SHP77 treated with DMSO at 0.1 percent for 48 hours (cell line): ENCODE measurements around the gene SERF2.
"Not testable (repeated sequence)": the region's sequence is repeated elsewhere in the genome, so short reads cannot be mapped to it uniquely, and the experiment has no call there.

Source experiments
- DNase-seq: peaks from one replicate; lab custom pipeline; 2025; lab: John Stamatoyannopoulos, UW

The SERF2 gene

DNA sequence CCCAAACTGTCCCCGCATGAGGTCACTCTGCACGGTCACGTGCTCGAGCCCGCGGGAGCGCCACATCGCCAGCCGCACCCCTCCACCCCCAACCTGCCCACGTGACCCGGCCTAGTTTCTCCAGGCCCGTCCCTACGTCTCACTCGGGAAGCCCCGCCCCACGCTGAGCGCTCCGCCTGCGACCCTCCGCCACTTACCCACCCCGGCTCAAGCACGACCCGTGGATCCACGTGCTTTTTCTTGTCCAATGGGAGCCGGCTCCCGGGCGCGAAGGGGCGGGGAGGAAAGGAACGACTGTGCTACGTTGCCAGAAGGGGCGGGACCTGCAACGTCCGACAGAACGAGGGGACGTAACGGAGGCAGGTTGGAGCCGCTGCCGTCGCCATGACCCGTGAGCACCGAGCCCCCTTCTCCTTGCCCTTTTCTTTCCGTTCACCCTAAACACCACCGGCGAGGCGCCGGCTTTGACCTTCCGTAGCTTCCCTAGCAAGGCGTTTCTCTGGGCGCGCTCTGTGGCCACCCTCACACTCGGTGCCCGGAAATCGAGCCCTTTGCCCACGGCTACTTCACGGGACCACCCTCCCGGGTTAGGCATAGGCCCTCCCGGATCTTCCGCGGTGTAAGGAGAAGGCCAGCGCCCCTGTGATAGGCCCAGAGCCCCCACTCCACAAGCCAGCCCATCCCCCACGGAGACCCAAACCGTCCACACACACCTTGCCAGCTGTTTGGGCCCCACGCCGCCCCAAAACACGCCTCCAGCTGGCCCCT, at the start of gene SERF2:
SERF2 (plus strand) TSS at position 328 of the 768 bp plus-strand sequence; CDS start at position 385, 57 bp downstream.
- peak; percentile 95 for DNase-seq

DNA sequence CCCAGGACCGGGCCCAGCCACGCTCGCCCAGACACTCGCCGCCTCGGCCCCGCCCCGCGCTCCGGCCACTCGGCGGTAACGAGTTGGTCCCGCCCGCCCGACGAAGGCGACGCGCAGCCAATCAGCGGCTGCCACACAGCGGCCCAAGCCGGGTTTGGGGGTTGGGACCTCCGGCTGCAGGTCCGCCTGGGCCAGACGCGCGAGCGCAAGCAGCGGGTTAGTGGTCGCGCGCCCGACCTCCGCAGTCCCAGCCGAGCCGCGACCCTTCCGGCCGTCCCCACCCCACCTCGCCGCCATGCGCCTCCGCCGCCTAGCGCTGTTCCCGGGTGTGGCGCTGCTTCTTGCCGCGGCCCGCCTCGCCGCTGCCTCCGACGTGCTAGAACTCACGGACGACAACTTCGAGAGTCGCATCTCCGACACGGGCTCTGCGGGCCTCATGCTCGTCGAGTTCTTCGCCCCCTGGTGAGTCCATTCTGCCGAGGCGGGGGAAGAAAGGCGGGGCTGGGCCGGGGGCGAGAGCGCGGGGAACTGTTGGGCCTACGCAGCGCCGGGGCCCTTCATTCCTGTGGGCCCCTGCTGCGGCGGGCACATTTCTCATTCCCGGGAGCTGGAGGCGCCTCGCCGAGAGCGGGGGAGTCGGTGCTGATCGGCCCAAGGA, 45.7 kb upstream of the SERF2 start, which contains the start of gene PDIA3:
PDIA3 (plus strand) TSS at position 194 of the 658 bp plus-strand sequence; CDS start at position 296, 102 bp downstream.
- DNase-seq, result peak; percentile 55

- not testable (repeated sequence) for DNase-seq
These were observed 45.2 kb upstream of the SERF2 start for GRCh38 chr15:43746903-43747309.

DNA sequence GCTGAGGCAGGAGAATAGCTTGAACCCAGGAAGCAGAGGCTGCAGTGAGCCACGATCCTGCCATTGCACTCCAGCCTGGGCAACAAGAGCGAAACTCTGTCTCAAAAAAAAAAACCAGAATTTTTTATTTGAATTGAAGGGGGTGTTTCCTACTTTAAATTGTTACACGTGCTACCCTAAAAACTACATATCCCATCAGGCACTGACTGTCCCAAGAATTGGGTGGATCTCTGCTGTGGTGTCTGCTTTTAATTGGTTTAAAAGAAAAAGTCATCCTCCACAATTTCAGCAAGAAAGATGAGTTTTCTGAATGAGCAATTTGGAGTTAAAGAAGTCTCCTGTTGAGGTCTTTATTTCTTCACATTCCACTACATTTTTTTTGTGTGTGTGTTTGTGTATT, 43.7 kb upstream of the SERF2 start:
- no peak for DNase-seq

DNA sequence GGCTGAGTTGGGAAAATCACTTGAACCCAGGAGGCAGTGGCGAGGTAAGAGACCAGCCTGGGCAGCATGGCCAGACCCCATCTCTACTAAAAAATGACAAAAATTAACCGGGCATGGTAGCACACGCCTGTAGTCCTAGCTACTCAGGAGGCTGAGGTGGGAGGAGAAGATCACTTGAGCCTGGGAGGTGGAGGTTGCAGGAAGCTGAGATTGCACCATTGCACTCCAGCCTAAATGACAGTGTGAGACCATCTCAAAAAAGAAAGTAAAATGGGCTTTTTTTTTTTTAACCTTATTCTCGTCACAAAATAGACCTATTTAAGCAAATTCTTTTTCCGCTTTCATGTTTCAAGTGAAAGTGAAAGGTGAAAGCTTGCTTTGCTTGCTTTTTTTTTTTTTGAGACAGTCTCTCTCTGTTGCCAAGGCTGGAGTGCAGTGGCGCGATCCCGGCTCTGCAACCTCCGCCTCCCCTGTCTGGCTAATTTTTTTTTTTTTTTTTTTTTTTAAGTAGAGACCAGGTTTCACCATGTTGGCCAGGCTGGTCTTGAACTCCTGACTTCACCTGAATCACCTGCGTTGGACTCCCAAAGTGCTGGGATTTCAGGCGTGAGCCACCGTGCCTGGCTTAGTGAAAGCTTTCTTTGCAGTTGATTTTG, 42.3 kb upstream of the SERF2 start:
- no peak for DNase-seq

GRCh38 chr15:43751885-43752284, 40.2 kb upstream of the SERF2 start:
- no peak for DNase-seq

DNA sequence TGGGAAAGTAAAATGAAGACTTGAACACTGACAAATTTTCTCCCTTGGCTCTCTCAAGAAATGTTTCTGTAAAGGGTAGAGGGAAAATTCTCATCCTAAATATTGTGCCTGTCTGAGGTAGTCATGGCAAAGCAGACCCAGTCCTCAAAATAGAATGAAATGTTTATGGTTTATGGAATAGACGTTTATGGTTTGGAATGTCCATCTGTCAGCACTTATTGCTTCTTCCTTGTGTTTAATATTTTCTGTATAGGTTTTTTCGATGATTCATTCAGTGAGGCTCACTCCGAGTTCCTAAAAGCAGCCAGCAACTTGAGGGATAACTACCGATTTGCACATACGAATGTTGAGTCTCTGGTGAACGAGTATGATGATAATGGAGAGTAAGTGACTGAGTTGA, 29.3 kb upstream of the SERF2 start:
- DNase-seq, result no peak

DNA sequence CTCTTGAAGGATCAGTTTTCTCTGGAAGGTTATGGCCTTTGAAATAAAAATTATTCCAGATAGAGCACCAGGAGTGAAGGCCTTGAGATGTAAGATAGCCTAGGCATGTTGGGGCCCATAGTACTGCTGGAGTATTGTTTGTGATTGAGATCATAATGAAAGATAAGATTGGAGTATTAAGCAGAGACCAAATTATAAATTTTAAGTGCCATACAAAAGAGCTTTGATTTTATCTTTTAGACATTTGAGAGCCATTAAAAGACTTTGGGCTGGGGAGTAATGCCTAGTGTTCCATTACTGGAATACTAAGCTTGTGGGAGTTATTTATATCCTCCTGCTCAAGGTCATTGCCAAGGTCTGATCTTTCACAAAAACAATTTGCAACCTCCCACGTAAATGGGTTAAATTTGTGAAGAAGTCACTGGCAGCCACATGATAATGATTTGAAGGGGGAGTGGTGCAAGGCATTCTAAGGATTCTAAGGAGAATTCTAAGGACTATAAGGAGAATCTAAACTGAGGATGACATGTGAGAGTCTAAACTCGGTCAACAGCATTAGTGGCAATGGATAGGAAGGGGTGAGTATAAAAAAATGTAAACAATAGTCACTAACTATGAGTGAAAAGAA, 28.2 kb upstream of the SERF2 start:
- DNase-seq, result no peak

DNA sequence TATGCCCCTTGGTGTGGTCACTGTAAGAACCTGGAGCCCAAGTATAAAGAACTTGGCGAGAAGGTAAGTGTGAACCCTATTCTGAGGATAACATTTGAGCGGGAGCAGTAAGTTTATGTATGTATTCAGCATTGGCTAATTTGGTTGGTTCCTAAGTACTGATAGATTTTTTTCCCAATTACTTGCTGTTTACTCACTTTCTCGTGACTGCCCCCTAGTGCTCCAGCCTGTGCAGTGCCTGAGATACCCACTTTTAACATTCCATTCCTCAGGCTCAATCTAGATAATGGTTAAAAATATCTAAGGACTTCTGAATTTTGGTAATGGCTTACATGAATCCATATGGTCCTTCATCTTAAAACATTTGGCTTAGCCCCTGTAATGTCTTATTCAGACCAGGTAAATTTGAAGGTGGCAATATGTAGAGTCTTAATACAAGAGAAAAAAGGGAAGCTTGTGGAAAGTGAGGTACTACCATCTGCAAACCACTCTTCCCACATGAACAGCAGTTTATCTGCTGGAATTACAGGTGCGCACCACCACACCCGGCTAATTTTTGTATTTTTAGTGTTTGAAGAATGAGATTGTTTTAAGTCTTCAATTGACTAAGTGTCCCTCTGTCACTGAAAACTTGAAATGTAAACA, 22.4 kb upstream of the SERF2 start:
- peak; percentile 6 for DNase-seq

GRCh38 chr15:43771816-43772215, 20.3 kb upstream of the SERF2 start:
- no peak for DNase-seq

- no peak for DNase-seq
These were observed 19.5 kb upstream of the SERF2 start for GRCh38 chr15:43772624-43773023.

DNA sequence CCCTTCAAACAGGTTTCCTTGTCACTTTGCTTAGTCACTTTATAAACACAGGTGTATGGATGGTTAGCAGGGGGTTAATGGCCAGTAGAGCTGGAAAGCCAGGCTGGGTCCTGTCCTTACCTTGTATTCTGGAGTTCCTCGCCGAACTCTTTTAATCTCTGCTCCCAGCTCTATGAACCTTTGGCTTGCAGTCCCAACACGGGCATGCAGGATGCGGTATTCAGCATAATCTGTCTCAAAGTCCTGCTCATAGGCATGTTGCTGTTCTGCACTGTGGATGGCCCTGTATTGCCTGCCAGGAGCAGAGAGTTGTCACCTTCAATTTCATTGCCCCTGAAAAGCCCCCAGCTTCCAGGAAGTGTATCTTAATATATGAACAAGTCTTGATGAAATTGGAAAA, 18.1 kb upstream of the SERF2 start:
- DNase-seq, result no peak

DNA sequence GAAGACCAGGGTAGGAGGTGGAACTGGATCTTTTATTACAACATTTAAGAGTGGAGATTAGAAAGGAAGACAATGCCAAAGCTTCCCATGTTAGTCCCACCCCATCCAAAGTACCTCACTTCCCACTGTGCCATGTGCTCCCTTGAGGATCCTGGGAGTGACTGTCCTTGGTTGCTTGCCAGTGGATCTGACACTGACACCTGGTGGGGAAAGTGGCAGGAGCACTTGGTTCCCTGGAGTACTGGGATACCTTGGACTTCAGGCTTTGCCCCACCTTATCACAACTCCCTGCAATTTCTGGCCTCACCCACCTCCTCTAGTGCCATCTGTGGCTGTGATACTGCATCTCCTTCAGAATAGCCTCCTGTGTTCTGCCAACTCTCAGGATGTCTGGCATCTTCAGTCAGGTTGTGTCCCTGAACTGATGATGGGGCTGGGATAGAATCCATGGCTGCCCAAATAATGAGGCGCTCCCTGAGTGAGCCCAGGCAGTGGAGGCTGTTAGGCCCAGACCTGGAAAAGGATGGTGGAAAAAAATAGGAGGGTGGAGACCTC, 16.6 kb upstream of the SERF2 start:
- peak; percentile 40 for DNase-seq

GRCh38 chr15:43776101-43776717, 15.9 kb upstream of the SERF2 start:
- DNase-seq, result no peak

DNA sequence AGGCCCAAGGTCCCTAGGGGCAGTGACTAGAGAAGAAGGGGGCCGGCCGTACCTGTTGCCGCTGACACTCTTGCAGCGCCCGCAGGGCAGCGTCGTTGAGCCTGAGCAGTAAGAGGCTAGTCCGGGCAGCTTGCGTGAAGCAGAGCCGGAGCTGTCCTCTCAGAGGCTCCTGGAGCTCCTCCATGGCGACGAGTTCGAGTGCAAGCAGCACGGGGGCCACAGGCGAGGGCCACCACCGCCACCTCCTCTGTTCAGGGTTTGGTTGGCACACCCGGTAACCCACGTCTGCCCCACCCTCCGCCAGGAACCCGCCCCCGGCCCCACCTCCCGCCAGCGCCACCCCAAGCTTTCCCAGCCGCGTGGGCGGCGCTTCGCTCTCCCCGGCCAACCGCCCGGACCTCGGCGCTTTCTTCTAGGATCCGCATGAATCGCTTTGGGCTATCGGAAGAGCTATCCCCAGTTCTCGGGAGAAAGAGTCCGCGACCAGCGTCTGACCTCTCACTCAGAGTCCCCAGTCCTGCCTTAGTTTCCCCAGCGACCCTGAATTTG, 15.3 kb upstream of the SERF2 start, which contains the start of gene ELL3:
ELL3 (minus strand) TSS at position 249 of the 549 bp plus-strand sequence; CDS start at position 184, 65 bp downstream.
- DNase-seq, result peak; percentile 63

GRCh38 chr15:43777267-43777914, 14.7 kb upstream of the SERF2 start:
- DNase-seq, result peak; percentile 63

DNA sequence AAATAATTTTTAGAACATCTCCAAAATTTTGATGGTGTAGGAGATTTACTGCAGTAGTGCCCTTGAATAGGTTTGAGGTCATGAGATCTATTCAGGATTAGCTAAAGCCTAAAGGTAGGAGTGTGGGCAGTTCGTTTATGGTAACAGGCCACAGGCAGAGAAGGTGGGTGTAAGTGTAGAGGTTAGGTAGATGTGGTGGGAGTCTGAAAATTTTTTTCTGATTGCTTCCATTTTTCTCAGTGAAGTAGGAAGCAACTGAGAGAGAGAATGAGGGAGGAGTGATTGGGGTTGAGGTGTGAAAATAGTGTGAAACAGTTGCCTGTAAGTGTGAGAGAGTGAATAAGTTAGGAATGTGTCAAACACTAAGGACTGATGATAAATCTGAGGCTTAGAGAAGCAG, 13.1 kb upstream of the SERF2 start:
- DNase-seq, result no peak

DNA sequence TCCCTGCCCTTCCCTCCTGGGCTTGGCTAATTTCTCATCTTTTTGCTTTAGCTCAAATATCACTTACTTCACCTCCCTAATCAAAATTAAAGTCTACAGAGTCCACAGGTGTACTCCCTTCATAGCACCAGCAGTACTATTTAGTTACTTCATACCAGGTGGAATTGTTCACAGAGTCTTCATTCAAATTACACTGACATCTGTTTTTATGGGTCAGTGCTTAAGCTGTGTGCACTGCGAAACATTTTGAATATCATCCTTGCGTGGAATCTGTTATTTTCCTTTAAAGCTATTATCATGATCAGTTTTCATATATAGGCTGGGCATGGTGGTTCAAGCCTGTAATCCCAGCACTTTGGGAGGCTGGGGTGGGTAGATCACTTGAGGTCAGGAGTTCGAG, 2.7 kb upstream of the SERF2 start:
- no peak for DNase-seq

DNA sequence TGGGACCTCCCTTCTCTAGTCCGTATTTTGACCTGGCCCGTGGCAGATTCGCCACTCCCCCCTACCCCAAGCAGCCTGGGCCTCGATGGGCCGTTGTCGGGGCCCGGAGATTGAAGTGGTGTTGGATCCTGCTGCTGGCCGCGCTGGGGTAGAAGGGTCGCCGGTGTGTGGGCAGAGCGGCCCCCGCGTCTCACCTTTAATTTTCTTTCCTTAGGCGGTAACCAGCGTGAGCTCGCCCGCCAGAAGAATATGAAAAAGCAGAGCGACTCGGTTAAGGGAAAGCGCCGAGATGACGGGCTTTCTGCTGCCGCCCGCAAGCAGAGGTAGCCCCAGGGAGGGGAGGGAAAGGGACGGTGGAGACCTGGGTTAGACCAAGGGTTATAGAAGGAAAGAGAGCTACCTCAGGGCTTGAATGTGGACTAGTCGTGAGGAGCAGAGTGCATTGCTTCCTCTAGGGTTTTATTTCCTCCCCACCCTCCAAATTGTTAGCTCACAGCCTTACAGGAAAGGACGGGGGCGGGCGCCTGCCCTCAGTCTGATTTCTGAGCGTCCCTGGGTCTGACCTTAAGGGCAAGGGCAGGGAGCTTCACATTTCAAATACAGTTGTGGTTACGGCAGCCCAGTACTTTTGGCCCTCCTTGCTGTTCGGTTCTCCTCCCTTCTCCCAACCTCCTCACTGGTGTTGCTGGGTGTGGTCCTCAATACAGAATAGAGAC, 799 bp downstream of the SERF2 start:
- no peak for DNase-seq

- DNase-seq, result no peak
These were observed 1.5 kb downstream of the SERF2 start for GRCh38 chr15:43793647-43794046.
